ENCODE data around the gene CENPP.

The CENPP gene

DNA sequence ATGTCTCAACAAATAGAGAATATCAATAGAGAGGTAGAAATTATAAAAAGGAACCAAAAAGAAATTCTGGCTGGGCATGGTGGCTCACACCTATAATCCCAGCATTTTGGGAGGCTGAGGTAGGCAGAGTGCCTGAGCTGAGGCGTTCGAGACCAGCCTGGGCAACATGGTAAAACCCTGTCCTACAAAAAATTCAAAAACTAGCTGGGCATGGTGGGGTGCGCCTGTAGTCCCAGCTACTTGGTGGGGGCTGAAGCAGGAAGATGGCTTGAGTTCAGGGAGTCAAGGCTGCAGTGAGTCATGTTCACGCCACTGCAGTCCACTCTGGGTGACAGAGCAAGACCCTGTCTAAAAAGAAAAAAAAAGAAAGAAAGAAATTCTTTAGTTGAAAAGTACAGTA lies 319.3 kb downstream of the CENPP start:
- no peak overlapping the region for H3K27ac ChIP-seq
- H3K27me3 ChIP-seq, result no peaks in the 10 kb centered on the region
- TF ChIP-seq, protein P1, sequence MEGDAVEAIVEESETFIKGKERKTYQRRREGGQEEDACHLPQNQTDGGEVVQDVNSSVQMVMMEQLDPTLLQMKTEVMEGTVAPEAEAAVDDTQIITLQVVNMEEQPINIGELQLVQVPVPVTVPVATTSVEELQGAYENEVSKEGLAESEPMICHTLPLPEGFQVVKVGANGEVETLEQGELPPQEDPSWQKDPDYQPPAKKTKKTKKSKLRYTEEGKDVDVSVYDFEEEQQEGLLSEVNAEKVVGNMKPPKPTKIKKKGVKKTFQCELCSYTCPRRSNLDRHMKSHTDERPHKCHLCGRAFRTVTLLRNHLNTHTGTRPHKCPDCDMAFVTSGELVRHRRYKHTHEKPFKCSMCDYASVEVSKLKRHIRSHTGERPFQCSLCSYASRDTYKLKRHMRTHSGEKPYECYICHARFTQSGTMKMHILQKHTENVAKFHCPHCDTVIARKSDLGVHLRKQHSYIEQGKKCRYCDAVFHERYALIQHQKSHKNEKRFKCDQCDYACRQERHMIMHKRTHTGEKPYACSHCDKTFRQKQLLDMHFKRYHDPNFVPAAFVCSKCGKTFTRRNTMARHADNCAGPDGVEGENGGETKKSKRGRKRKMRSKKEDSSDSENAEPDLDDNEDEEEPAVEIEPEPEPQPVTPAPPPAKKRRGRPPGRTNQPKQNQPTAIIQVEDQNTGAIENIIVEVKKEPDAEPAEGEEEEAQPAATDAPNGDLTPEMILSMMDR (IDR thresholded peaks at IDR 0.05), result no peak
- no peaks in the 10 kb centered on the region for H3K4me1 ChIP-seq (ENCODE audit: control insufficient read depth in 1 of 2, insufficient read depth in 1 of 2, low read depth in 1 of 2, low read length in 1 of 2)
- H3K36me3 ChIP-seq, result peaks cover 80% of the 10 kb centered on the region
- H3K9me3 ChIP-seq, result no peaks in the 10 kb centered on the region
- H3K4me3 ChIP-seq (ENCODE audit: low read depth in 1 of 2, low read length in 1 of 2), result no peak overlapping the region

DNA sequence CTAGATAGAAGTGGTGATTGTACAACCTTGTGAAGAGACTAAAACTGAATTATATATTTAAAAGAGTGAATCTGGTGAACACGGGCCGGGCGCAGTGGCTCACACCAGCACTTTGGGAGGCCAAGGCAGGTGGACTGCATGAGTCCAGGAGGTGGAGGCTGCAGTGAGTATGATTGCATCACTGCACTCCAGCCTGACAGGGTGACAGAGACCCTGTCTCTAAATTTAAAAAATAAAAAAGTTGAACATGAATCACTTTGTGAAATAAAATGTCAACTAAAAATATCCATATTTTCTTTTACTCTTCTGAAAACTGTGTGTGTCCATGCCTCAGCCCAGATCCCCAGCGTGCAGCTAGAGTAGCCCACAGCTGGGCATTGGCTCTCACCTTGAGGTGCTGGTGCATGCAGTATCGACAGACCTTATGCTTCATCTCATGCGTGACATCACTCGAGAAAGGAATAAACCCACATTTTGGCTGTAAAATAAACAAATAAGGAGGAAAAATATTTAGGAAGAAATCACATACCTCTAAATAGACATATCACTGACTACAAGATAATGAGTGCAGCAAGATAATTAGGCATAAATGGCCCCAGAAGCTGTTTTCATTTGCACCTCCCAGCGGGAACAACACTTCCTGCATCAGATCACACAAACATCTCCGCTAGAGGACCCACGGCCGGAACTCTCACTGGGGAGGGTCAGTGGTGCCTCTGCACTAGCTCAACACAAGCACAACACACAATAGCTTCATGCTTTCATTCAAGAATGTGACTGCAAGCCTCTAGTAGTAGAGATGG lies 322.1 kb downstream of the CENPP start:
- Histone ChIP-seq H3K4me1 (ENCODE audit: control insufficient read depth in 1 of 2, insufficient read depth in 1 of 2, low read depth in 1 of 2, low read length in 1 of 2) (no peaks in the 10 kb centered on the region), H3K4me3 (ENCODE audit: low read depth in 1 of 2, low read length in 1 of 2) (no peak overlapping the region), H3K27ac (no peak overlapping the region), H3K27me3 (no peaks in the 10 kb centered on the region), H3K36me3 (peaks cover 74% of the 10 kb centered on the region), H3K9me3 (no peaks in the 10 kb centered on the region)
- TF ChIP-seq, protein P1 (IDR thresholded peaks at IDR 0.05), result no peak

DNA sequence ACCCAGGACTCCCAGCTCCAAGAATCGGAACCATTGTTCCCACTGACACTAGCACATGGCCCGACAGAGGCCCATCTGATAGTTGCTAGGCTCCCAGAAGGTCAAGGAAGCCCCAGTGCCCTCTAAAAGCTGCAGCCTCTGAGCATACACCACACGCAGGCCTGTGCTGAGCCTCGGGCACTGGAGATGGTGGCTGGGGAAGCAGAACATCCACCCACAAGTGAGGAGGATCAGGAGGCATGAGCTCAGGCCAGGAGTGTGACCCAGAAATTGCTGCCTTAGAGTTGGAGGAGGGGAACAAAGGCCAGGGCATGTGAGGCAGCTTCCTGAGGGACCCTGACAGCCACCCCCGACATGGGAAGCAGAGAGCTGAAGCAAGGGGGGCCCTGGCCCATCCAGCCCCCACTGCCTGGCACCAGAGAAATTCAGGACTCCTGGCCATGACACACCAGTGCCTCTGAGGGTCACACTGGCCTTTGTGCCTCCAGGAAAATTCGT lies 322.8 kb downstream of the CENPP start:
- Histone ChIP-seq H3K27ac (no peak overlapping the region), H3K4me3 (ENCODE audit: low read depth in 1 of 2, low read length in 1 of 2) (no peak overlapping the region), H3K4me1 (ENCODE audit: control insufficient read depth in 1 of 2, insufficient read depth in 1 of 2, low read depth in 1 of 2, low read length in 1 of 2) (no peaks in the 10 kb centered on the region), H3K36me3 (peaks cover 75% of the 10 kb centered on the region), H3K9me3 (no peaks in the 10 kb centered on the region), H3K27me3 (no peaks in the 10 kb centered on the region)
- TF ChIP-seq, protein P1 (IDR thresholded peaks at IDR 0.05), result no peak

DNA sequence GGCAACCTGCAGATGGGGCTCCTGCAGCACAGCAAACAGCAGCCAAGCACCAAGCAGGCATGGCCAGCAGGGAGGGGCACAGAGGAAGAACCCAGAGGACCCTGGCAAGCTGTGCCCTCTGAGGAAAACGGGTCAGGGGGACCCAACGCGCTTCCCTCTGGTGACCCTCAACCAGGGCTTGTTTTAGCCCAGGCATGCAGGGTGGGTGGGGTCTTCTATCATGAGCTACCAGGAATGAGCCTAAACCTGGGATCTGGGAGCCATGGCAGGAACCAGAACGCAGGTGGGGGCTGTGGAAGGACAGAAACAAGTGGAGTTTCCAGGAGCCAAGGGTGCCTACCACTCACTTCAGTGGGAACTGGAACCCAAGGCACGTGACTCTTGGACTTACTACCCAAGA lies 323.3 kb downstream of the CENPP start:
- Histone ChIP-seq H3K4me3 (ENCODE audit: low read depth in 1 of 2, low read length in 1 of 2) (no peak overlapping the region), H3K27ac (no peak overlapping the region), H3K4me1 (ENCODE audit: control insufficient read depth in 1 of 2, insufficient read depth in 1 of 2, low read depth in 1 of 2, low read length in 1 of 2) (no peaks in the 10 kb centered on the region), H3K36me3 (peaks cover 75% of the 10 kb centered on the region), H3K27me3 (no peaks in the 10 kb centered on the region), H3K9me3 (no peaks in the 10 kb centered on the region)
- TF ChIP-seq, protein P1 (IDR thresholded peaks at IDR 0.05), result no peak

DNA sequence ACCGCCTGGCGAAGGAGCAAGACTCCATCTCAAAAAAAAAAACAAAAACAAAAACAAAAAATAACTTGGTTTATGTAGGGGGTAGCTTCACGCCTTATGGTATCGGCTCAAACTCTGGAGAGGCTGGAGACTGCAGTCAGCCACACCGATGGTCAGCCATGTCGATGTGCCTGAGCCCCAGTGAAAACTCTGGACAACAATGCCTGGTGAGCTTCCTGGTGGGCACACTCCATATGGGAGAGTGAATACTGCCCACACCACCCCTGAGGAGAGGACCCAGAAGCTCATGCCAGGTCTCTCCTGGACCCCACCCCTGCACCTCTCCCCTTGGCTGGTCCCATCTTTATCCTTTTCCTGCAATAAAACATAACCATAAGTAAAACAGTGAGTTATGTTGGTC lies 324.5 kb downstream of the CENPP start:
- H3K9me3 ChIP-seq, result no peaks in the 10 kb centered on the region
- H3K4me1 ChIP-seq (ENCODE audit: control insufficient read depth in 1 of 2, insufficient read depth in 1 of 2, low read depth in 1 of 2, low read length in 1 of 2), result no peaks in the 10 kb centered on the region
- TF ChIP-seq, protein P1 (IDR thresholded peaks at IDR 0.05), result no peak
- H3K4me3 ChIP-seq (ENCODE audit: low read depth in 1 of 2, low read length in 1 of 2), result no peak overlapping the region
- H3K36me3 ChIP-seq, result peaks cover 75% of the 10 kb centered on the region
- no peaks in the 10 kb centered on the region for H3K27me3 ChIP-seq
- no peak overlapping the region for H3K27ac ChIP-seq
